ENCODE data around the gene KDR. TPM values are rescaled to one million over a fixed set of nuclear protein-coding genes. Genes with fewer than 3 reads are reported as not detected.

Gene KDR
- total RNA-seq, 1 donor from 2014 or later = not detected

GRCh38 chr4:55031158-55031557 is 94.2 kb downstream of the KDR start:
- intact Hi-C loops (cut with micrococcal nuclease) = no loop called here

GRCh38 chr4:55030589-55030988 is 94.8 kb downstream of the KDR start:
- intact Hi-C loops (cut with micrococcal nuclease) = no loop called here

GRCh38 chr4:55029821-55030503 is 95.4 kb downstream of the KDR start:
- intact Hi-C loops (cut with micrococcal nuclease) = no loop called here

GRCh38 chr4:55029321-55029720 is 96.1 kb downstream of the KDR start:
- intact Hi-C loops (cut with micrococcal nuclease) = no loop called here

Other genes starting within 250 kb of the KDR start
- gene SRD5A3, start 220.6 kb upstream of the KDR start, total RNA-seq = 9.0 and 9.6 TPM in 2 replicates

Measured in T-helper 1 cell treated with Interleukin-12 subunit alpha and Interleukin-12 subunit beta and Interleukin-4 antibody, amounts not matched to agents 30 ng/mL and 1 ng/mL, for 36 hours (primary cell).